ENCODE measurements around the gene DDN. TPM values are rescaled to one million over a fixed set of nuclear protein-coding genes. Genes with fewer than 3 reads are reported as not detected.

The DDN gene
- polyA plus RNA-seq, 1 experiment, result 0.07 TPM

DNA sequence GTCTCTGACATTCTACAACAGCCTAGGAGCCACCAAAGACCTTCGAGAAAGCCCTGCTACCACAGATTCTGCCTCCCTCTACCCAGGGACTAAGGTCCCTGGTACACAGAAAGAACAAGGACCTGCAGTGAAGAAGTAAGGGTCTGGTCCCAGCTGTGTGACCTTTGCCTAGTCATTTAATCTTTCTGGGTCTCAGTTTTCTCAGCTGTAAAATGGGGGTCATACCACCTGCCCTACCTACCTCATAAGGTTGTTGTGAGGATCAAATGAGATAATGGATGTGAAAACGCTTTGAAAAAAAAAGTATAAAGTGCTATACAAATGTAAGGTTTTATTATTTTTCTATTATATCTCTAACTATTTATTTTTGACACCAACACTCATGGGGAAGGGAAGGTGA, 24.6 kb upstream of the DDN start:
- TF ChIP-seq, protein P1, sequence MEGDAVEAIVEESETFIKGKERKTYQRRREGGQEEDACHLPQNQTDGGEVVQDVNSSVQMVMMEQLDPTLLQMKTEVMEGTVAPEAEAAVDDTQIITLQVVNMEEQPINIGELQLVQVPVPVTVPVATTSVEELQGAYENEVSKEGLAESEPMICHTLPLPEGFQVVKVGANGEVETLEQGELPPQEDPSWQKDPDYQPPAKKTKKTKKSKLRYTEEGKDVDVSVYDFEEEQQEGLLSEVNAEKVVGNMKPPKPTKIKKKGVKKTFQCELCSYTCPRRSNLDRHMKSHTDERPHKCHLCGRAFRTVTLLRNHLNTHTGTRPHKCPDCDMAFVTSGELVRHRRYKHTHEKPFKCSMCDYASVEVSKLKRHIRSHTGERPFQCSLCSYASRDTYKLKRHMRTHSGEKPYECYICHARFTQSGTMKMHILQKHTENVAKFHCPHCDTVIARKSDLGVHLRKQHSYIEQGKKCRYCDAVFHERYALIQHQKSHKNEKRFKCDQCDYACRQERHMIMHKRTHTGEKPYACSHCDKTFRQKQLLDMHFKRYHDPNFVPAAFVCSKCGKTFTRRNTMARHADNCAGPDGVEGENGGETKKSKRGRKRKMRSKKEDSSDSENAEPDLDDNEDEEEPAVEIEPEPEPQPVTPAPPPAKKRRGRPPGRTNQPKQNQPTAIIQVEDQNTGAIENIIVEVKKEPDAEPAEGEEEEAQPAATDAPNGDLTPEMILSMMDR (IDR thresholded peaks at IDR 0.05; ENCODE audit: insufficient read depth, low read depth, low read length), result no peak
- H3K27me3 ChIP-seq (ENCODE audit: control insufficient read depth, insufficient read depth, low read length), result no peaks in the 10 kb centered on the region
- ChIA-PET CTCF (interaction anchor here (1.1 kb wide), 1 partner anchor 40 kb away, joined by 4 read pairs; no protein-coding TSS in a partner anchor), POLR2A (no interaction called here)
- H3K36me3 ChIP-seq (ENCODE audit: control insufficient read depth, insufficient read depth, low read length), result peaks cover 38% of the 10 kb centered on the region
- H3K4me3 ChIP-seq (ENCODE audit: low read depth, low read length), result no peak overlapping the region
- DNase-seq (ENCODE audit: low read depth), result no peak

DNA sequence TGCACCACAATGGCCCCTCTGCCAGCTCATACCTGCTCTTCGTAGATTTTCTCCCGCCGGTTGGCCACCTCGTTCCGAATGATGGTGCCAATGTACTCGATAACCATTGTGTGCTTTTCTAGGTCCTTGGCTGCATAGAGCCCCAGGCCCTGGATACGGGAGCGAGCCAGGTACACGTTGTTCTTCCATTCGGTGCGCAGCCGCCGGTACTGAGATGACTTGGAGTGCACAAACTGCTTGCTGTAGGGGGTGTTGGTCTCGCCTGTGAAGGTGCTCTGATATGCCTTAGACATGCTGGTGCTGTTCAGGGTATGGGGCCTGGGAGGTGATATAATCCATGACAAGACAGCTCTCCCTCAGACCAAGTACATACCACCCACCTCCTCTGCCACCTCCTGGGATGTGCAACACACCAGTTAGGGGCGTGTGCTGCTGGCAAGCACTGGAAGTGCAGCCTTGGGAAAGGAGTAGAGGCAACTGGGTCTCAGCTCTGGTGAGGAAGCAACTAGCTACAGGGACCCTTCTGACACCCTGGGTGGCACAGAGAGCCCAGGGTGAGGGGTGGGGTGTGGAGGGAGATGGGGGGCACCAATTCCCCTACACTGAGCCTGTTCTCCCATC, 23.5 kb upstream of the DDN start:
- POLR2A ChIA-PET, result interaction anchor here (0.7 kb wide), 1 partner anchor 12 kb away, joined by 3 read pairs; no protein-coding TSS in a partner anchor
- CTCF ChIA-PET, result interaction anchor here (0.6 kb wide), 1 partner anchor 17 kb away, joined by 3 read pairs; no protein-coding TSS in a partner anchor
- H3K36me3 ChIP-seq (ENCODE audit: control insufficient read depth, insufficient read depth, low read length), result peaks cover 28% of the 10 kb centered on the region
- no peaks in the 10 kb centered on the region for H3K27me3 ChIP-seq (ENCODE audit: control insufficient read depth, insufficient read depth, low read length)
- TF ChIP-seq, protein P1 (IDR thresholded peaks at IDR 0.05; ENCODE audit: insufficient read depth, low read depth, low read length), result no peak
- DNase-seq (ENCODE audit: low read depth), result no peak
- no peak overlapping the region for H3K4me3 ChIP-seq (ENCODE audit: low read depth, low read length)

DNA sequence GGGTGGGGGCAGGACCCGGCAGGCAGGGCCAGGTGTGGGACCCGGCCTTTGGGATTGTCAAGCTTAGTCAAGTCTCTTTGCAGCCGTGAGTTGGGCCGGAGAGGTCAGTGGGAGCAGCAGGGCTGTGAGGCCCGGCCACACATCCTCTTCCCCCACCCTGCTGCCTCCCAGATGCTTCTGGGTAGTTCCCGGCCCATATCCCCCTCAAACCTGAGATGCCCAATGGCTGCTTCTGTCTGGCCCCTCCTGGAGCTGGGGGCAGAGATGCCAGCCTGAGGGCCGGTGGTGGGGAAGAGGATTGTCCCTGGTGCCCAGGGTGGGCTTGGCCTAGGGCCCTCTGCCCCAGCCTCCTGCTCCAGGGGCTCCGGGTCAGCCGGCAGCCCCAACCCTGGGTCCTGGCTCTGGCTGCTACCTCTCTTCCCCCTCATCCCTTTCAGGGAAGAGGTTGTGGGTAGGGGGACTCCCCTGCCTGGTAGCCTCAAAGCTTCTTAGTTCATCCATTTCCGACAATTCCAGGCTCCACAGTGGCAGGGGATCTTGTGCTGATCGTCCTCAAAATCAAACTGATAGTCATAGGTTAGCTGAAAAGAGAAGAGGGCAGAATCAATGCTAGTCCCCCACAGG, 22.2 kb upstream of the DDN start:
- CTCF ChIA-PET, result interaction anchor here (1.3 to 1.4 kb wide), 3 partner anchors 13 to 34 kb away, joined by 3 to 9 read pairs (median 4); no protein-coding TSS in a partner anchor
- no peak for DNase-seq (ENCODE audit: low read depth)
- TF ChIP-seq, protein P1 (IDR thresholded peaks at IDR 0.05; ENCODE audit: insufficient read depth, low read depth, low read length), result no peak
- POLR2A ChIA-PET, result no interaction called here
- Histone ChIP-seq H3K4me3 (ENCODE audit: low read depth, low read length) (no peak overlapping the region), H3K27me3 (ENCODE audit: control insufficient read depth, insufficient read depth, low read length) (no peaks in the 10 kb centered on the region), H3K36me3 (ENCODE audit: control insufficient read depth, insufficient read depth, low read length) (peaks cover 19% of the 10 kb centered on the region)

DNA sequence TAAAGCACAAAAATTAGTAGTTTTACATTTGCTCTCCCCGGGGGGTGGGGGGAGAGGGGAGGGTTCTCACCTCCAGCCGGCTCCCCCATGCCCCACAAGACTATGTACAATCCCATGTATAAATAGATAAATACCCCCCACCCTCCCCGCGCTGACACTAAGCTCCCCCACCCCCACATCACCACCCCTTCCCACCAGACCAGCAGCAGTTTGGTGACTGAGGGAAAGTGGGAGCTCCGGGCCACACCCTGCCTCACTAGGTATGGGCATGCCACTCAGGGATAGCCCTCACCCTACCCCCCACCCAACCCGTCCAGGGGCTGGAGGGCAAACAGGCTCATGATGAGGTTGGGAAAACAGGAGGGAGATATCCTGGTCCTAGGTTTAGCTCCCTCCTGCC, 21.3 kb upstream of the DDN start:
- H3K36me3 ChIP-seq (ENCODE audit: control insufficient read depth, insufficient read depth, low read length), result peaks cover 14% of the 10 kb centered on the region
- no peak for DNase-seq (ENCODE audit: low read depth)
- CTCF ChIA-PET, result interaction anchor here (0.7 to 1.5 kb wide), 9 partner anchors 9 to 43 kb away, joined by 3 to 9 read pairs (median 3); partner anchors contain the start of gene DDN
- TF ChIP-seq, protein P1 (IDR thresholded peaks at IDR 0.05; ENCODE audit: insufficient read depth, low read depth, low read length), result no peak
- H3K4me3 ChIP-seq (ENCODE audit: low read depth, low read length), result no peak overlapping the region
- POLR2A ChIA-PET, result no interaction called here
- no peaks in the 10 kb centered on the region for H3K27me3 ChIP-seq (ENCODE audit: control insufficient read depth, insufficient read depth, low read length)
